Prostate gland (tissue), 2 donors: Measurements from ENCODE around the gene KCNQ1. TPM values are rescaled to one million over a fixed set of nuclear protein-coding genes. Genes with fewer than 3 reads are reported as not detected.

Experiments used
- DNase-seq: peaks from one replicate; pipeline ENCODE4 v3.0.0-alpha.2; 2019; ENCODE audit warnings: low spot score
- H3K27ac ChIP-seq, 2 donors: fragments of 200-600 bp; sonication (generic); 2 replicates each; pipeline ENCODE4 v1.5.1; 2017 to 2019
- H3K27me3 ChIP-seq: fragments of 200-600 bp; sonication (generic); replicated peaks from 2 replicates; pipeline ENCODE4 v1.5.1; 2019; ENCODE audit not compliant: insufficient read depth
- H3K36me3 ChIP-seq, 2 donors: fragments of 200-600 bp; sonication (generic); 1 replicate in 1 of 2; 2 replicates in 1 of 2; pipeline versions ENCODE4 v1.5.1 to v1.8.1; 2017 to 2019
- H3K4me1 ChIP-seq: fragments of 200-600 bp; sonication (generic); replicated peaks from 2 replicates; pipeline ENCODE4 v1.5.1; 2019
- H3K4me3 ChIP-seq, 2 donors: fragments of 200-600 bp; sonication (generic); 2 replicates each; pipeline ENCODE4 v1.5.1; 2017 to 2019
- H3K9me3 ChIP-seq: fragments of 200-600 bp; sonication (generic); 2 replicates; pipeline ENCODE4 v1.5.1; 2017
- POLR2A ChIP-seq: fragments of 450-650 bp; IDR thresholded peaks from one replicate; pipeline ENCODE4 v1.6.1; 2016; ENCODE audit warnings: antibody characterized with exemption, mild to moderate bottlenecking
- POLR2AphosphoS5 ChIP-seq: sonication (generic); formaldehyde crosslinking; IDR thresholded peaks from one replicate; pipeline ENCODE4 v1.6.1; 2017; ENCODE audit warnings: antibody characterized with exemption
- WGBS: methylation state at CpG from one replicate; pipeline ENCODE4 v1.1.5; 2018; 5-methylcytosine and 5-hydroxymethylcytosine counted together
- intact Hi-C: fragments of 100-400 bp; cut with DNase I; formaldehyde crosslinking; loops from one replicate; pipeline ENCODE4 v1.14.2; 2022
- total RNA-seq, 2 donors: library from RNA; depleted of rRNA; stranded (reverse); fragments of >200 nt; gene quantifications; one replicate each; pipeline ENCODE4 v1.1.0, GENCODE V29; 2016
- TF ChIP-seq, protein P1 (sequence below), 4 experiments: fragments of 200-600 bp in 2 of 4; fragments of 450-650 bp in 2 of 4; sonication (generic) in 2 of 4; IDR thresholded peaks; 1 replicate in 3 of 4; 2 replicates in 1 of 4; pipeline ENCODE4 v1.5.1; 2016 to 2019; ENCODE audit warnings: antibody characterized with exemption in 4 of 4, mild to moderate bottlenecking in 2 of 4, moderate library complexity in 2 of 4

The KCNQ1 gene
- total RNA-seq, 2 donors from 2014 or later = 10.0 to 33.8 TPM

GRCh38 chr11:2714871-2715270, 270.1 kb downstream of the KCNQ1 start:
- no peaks in the 10 kb centered on the region for H3K36me3 ChIP-seq
- intact Hi-C loops = no loop called here
- no peaks in the 10 kb centered on the region for H3K9me3 ChIP-seq
- H3K27ac ChIP-seq = no peak overlapping the region
- H3K4me3 ChIP-seq = no peak overlapping the region
- H3K27me3 ChIP-seq = no peaks in the 10 kb centered on the region
- TF ChIP-seq, protein P1, sequence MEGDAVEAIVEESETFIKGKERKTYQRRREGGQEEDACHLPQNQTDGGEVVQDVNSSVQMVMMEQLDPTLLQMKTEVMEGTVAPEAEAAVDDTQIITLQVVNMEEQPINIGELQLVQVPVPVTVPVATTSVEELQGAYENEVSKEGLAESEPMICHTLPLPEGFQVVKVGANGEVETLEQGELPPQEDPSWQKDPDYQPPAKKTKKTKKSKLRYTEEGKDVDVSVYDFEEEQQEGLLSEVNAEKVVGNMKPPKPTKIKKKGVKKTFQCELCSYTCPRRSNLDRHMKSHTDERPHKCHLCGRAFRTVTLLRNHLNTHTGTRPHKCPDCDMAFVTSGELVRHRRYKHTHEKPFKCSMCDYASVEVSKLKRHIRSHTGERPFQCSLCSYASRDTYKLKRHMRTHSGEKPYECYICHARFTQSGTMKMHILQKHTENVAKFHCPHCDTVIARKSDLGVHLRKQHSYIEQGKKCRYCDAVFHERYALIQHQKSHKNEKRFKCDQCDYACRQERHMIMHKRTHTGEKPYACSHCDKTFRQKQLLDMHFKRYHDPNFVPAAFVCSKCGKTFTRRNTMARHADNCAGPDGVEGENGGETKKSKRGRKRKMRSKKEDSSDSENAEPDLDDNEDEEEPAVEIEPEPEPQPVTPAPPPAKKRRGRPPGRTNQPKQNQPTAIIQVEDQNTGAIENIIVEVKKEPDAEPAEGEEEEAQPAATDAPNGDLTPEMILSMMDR (IDR thresholded peaks at IDR 0.05) = no peak
- TF ChIP-seq POLR2AphosphoS5 (no peak), POLR2A (no peak)
- no peak for DNase-seq
- no peaks in the 10 kb centered on the region for H3K4me1 ChIP-seq
- 95% methylated on average over 7 of the region's 7 CpGs for WGBS

DNA sequence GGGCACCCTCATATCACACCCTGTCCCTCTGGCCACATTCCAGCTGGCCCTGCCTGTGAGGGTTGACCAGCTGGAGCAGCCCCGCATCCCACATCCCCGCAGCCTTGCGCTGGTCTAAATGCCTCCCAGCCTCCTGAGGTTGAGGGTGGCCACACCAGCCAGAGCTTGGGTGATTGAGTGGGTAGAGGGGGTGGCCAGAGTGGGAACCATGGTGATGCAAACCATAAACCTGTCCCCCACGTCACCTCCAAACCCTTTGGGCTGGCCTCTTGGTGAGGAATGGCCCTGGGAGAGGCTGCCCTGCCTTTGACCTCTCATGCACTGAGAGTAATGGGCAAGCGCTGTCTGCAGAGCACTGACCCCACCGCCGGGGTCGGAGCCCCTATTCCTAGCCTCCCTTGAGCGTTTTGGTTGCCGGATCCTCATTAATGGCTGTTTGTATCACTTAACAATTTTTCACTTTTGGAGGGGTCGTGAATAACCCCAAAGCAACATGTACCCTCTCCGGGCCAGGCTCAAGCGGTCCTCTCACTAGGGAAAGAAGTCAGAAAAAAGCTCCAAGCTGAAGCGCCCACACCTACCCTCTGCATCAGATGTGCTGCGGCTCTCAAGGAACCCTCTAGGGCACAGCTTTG, 271.0 kb downstream of the KCNQ1 start:
- TF ChIP-seq POLR2AphosphoS5 (no peak), POLR2A (no peak)
- TF ChIP-seq, protein P1 (IDR thresholded peaks at IDR 0.05) = no peak
- H3K36me3 ChIP-seq = no peaks in the 10 kb centered on the region
- 96% methylated on average over 15 of the region's 15 CpGs for whole genome bisulfite sequencing
- H3K27ac ChIP-seq = no peak overlapping the region
- intact Hi-C loops = no loop called here
- no peak overlapping the region for H3K4me3 ChIP-seq
- no peaks in the 10 kb centered on the region for H3K9me3 ChIP-seq
- H3K4me1 ChIP-seq = no peaks in the 10 kb centered on the region
- no peak for DNase-seq
- H3K27me3 ChIP-seq = no peaks in the 10 kb centered on the region

DNA sequence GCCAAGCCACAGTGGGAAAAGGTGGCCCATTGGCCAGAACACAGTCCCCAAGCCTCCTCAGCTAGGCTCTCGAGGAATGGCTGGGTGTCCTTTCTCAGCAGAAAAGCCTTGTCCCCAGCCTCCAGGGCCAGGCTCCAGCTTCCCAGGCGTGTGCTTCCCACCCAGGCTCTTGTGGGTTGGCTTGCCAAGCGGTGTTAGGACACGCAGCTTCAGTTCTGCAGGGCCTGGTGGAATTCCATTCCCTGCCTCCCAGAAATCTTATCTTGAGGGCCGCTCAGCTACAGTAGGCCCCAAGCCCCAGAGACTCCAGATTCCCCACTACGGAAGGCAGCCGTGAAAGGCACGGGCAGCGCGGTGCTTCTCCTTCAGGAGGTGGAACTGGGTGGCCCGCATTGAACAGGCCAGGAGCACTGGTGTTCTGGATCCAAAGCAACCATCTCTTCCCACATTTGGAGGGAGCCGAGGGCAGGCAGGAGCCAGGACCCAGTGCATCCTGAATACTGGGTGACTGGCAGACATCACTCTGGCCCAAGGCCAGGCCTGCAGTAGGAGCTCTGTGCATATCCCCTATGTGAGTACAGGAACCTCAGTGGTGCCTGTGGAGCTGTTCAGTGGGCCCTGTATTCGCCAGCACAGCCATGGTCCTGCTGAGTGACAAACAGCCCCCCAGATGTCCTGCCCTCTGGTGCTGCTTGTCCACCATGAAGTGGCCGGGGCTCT, 271.7 kb downstream of the KCNQ1 start:
- Histone ChIP-seq H3K36me3 (no peaks in the 10 kb centered on the region), H3K4me1 (no peaks in the 10 kb centered on the region), H3K4me3 (no peak overlapping the region), H3K27ac (no peak overlapping the region), H3K9me3 (no peaks in the 10 kb centered on the region), H3K27me3 (no peaks in the 10 kb centered on the region)
- 86% methylated on average over 13 of the region's 14 CpGs for WGBS
- TF ChIP-seq, protein P1 (IDR thresholded peaks at IDR 0.05) = no peak
- no peak for TF ChIP-seq POLR2A
- DNase-seq = no peak
- intact Hi-C loops = no loop called here

DNA sequence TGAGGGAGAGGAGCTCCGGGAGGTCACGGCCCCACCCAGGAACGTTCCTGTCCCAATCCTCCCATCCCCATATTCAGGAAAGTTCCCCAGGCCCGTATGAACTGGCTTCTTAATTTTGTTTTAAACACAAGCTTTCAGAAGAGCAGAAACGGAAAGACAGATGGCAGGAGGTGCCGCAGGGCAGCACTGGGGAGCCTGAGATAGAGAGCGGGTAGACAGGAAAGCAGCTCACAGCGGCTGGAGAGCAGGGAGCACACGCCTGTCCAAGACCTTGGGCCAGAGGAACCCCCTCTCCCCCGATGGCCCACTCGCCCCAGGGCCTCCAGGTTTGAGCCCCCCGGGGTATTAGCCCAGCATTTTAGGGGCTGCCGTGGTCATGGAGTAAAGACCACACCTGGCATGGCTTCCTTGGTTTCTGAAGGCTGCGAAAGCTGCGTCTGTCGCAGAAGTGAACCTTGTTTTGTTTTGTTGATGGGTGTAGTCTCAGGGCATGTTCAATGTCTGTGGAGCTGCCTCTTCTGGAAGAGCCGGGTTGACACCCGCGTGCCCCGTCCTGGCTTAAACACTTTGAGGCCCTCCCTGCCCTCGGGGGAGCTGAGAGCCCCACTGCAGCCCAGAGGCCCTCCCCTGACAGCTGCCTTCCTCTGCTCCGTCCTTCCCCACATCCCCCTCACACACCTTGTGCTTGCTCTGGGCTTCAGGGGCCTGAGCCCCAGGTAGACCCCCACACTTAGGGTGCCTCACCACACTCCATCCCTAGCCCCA, 272.9 kb downstream of the KCNQ1 start:
- H3K4me3 ChIP-seq = no peak overlapping the region
- intact Hi-C loops = no loop called here
- no peaks in the 10 kb centered on the region for H3K36me3 ChIP-seq
- H3K9me3 ChIP-seq = no peaks in the 10 kb centered on the region
- WGBS = 89% methylated on average over 22 of the region's 22 CpGs
- TF ChIP-seq POLR2AphosphoS5 (no peak), POLR2A (no peak)
- TF ChIP-seq, protein P1 (IDR thresholded peaks at IDR 0.05) = no peak
- H3K4me1 ChIP-seq = no peaks in the 10 kb centered on the region
- DNase-seq = no peak
- H3K27ac ChIP-seq = no peak overlapping the region
- no peaks in the 10 kb centered on the region for H3K27me3 ChIP-seq
